Activated CD8-positive, alpha-beta T cell treated with anti-CD3 and anti-CD28 coated beads, Interleukin-2, amount 10 ng/mL, durations not matched to agents 7 days and 5 days (primary cell): ENCODE results near the gene COX4I2. TPM values are rescaled to one million over a fixed set of nuclear protein-coding genes. Genes with fewer than 3 reads are reported as not detected.

Experiments used
- ATAC-seq: fragments of 150-1000 bp; cut with Tn5 transposase; one replicate; pipeline ENCODE4 v1.10.0; 2021; ENCODE audit warnings: moderate library complexity
- CTCF ChIA-PET: fragments of 350-600 bp; sonication (Branson Sonifier 250); formaldehyde crosslinking; loops from one replicate; lab custom pipeline; 2021; ENCODE audit warnings: antibody characterized with exemption; lab: Charles Lee
- POLR2A ChIA-PET: fragments of 350-600 bp; sonication (Branson Sonifier 250); formaldehyde crosslinking; loops from one replicate; lab custom pipeline; 2021; ENCODE audit warnings: antibody characterized with exemption; lab: Charles Lee
- DNase-seq: peaks from one replicate; pipeline ENCODE4 v3.0.0-alpha.2; 2020
- H3K27ac Mint-ChIP-seq: one replicate; pipeline ENCODE4 v1.8.0; 2021; ENCODE audit warnings: mild to moderate bottlenecking, mixed read lengths
- H3K27me3 Mint-ChIP-seq: one replicate; pipeline ENCODE4 v1.8.0; 2021; ENCODE audit warnings: low read depth, mixed read lengths
- H3K36me3 Mint-ChIP-seq: one replicate; pipeline ENCODE4 v1.8.0; 2021; ENCODE audit warnings: low read depth, mixed read lengths
- H3K4me1 Mint-ChIP-seq: one replicate; pipeline ENCODE4 v1.8.0; 2021; ENCODE audit warnings: low read depth, mixed read lengths
- H3K4me3 Mint-ChIP-seq: one replicate; pipeline ENCODE4 v1.8.0; 2021; ENCODE audit warnings: mild to moderate bottlenecking, mixed read lengths
- H3K9me3 Mint-ChIP-seq: one replicate; pipeline ENCODE4 v1.8.0; 2022; ENCODE audit warnings: mixed read lengths; ENCODE audit not compliant: insufficient read depth
- total RNA-seq, 2 experiments: library from RNA; stranded (reverse); gene quantifications; one replicate each; pipeline ENCODE4 v1.2.3, GENCODE V29; 2021

COX4I2 gene
- total RNA-seq, 2 experiments from 2014 or later: not detected

DNA sequence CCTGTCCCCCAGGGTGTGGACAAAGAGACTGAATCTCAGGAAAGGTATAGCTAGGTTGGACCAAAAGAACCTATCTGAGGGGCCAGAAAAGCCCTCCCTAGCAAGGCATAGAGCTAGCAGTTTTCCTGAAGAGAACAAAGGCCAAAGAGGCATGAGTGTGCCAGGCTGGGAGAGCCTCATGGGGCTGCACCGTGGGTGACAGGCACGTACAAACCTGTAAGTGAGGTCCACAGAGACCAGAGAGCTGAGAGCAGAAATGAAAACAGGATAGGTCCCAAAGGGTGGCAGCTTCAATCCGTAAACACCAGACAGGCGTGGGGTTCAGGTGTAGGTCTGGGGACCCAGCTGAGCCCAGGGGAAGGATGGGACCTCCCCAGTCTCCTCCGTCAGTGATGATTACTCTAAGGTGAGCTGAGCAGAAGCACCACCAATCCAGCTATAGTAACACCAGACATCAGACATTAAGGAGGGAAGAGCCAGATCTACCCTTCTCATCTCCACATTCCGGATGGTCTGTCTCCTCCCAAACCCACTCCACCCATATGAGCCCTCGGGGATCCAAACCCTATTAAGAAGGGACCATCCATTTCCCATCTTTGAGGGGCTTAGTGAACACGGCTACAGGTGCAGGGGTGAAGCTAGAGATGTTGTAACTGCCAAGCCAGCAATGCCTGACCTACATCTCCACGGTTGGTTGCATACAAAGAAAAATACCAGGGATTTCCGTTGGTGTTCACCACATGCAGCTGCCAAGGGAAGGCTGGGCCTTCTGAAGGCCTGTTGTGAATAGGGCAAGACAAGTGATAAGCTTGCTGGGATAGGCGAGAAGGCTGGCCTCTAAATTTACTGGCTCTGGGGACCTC, 46.7 kb downstream of the COX4I2 start:
- CTCF ChIA-PET: interaction anchor here (1.2 to 5.9 kb wide), 6 partner anchors 9 to 72 kb away, joined by 5 to 73 read pairs (median 16); partner anchors contain the start of gene BCL2L1
- Mint-ChIP-seq H3K4me3 (no peak overlapping the region), H3K9me3 (no peaks in the 10 kb centered on the region), H3K27me3 (no peaks in the 10 kb centered on the region), H3K36me3 (peaks cover 80% of the 10 kb centered on the region), H3K27ac (peak overlapping the region; percentile 85), H3K4me1 (peaks cover 82% of the 10 kb centered on the region)
- POLR2A ChIA-PET: interaction anchor here (0.9 to 4.9 kb wide), 8 partner anchors 9 to 38 kb away, joined by 4 to 74 read pairs (median 14); partner anchors contain the start of gene BCL2L1
- DNase-seq: no peak
- peak; percentile 67 for ATAC-seq

DNA sequence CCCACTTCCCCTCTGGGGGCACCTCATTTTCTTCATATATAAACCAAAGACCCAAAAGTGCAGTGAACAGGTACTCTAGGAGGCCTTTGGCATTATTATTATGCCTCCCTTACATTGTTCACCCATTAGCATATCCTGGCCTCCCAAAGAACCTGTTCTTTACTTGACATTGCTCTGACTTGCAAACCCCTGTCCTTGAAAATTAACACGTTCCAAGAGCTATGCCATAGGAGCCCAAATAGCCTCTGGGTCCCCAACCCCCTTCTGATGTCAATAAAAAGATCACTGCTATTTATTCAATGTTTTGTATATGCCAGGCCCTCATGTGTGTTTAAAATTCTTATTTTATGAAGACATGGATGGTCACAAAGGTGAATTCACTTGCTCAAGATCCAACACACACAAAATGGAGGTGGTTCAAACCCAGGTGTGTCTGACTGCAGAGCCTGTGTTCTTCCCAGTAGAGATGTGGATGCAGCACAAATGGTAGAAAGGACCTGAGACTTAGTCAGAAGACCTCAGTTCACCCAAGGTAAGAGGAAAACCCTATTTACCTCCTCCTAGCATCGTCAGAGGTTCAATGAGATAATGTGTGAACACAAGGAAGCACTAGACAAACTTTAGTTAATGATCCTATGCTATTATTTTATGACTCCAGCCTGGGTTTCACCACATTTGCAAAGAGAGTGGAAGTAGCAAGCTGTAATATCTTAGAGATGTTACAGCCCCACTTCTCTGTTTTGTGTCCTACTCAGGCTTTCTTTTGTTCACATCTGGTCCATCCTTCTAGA, 48.3 kb downstream of the COX4I2 start:
- H3K27me3 Mint-ChIP-seq: no peaks in the 10 kb centered on the region
- no peak for ATAC-seq
- H3K4me1 Mint-ChIP-seq: peaks cover 72% of the 10 kb centered on the region
- DNase-seq: no peak
- ChIA-PET CTCF (interaction anchor here (1.9 to 5.9 kb wide), 5 partner anchors 10 to 74 kb away, joined by 10 to 73 read pairs (median 20); partner anchors contain the start of gene BCL2L1), POLR2A (interaction anchor here (1.1 to 4.9 kb wide), 6 partner anchors 11 to 37 kb away, joined by 3 to 74 read pairs (median 18); partner anchors contain the start of gene BCL2L1)
- peaks cover 74% of the 10 kb centered on the region for H3K36me3 Mint-ChIP-seq
- H3K27ac Mint-ChIP-seq: peak overlapping the region; percentile 80
- no peaks in the 10 kb centered on the region for H3K9me3 Mint-ChIP-seq
- H3K4me3 Mint-ChIP-seq: no peak overlapping the region

DNA sequence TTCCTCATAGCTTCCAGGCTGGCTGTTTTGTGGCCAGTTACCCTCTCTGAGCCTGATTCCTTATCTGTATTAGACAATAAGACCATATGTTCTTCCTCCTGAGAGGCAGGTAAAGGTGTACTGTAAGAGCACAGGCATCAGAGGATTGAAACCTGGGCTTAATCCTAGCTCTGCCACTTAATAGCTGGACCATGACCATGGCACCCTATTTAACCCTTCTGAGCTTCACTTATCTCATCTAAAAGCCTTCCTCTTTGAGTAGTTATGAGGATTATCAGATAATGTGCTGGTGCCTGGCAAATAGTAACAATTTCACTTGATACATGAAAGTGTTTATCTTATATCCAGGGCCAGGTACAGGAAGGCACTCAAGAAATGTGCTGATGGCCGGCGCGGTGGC, 50.1 kb downstream of the COX4I2 start:
- Mint-ChIP-seq H3K4me3 (no peak overlapping the region), H3K27ac (peak overlapping the region; percentile 57), H3K27me3 (no peaks in the 10 kb centered on the region), H3K4me1 (peaks cover 75% of the 10 kb centered on the region), H3K9me3 (no peaks in the 10 kb centered on the region), H3K36me3 (peaks cover 72% of the 10 kb centered on the region)
- POLR2A ChIA-PET: interaction anchor here (1.1 to 4.9 kb wide), 3 partner anchors 11 to 30 kb away, joined by 3 to 74 read pairs (median 4); no protein-coding TSS in a partner anchor
- DNase-seq (no peak), ATAC-seq (no peak)
- CTCF ChIA-PET: interaction anchor here (0.6 to 11.0 kb wide), 4 partner anchors 12 to 36 kb away, joined by 3 to 80 read pairs (median 8); partner anchors contain the start of gene BCL2L1

DNA sequence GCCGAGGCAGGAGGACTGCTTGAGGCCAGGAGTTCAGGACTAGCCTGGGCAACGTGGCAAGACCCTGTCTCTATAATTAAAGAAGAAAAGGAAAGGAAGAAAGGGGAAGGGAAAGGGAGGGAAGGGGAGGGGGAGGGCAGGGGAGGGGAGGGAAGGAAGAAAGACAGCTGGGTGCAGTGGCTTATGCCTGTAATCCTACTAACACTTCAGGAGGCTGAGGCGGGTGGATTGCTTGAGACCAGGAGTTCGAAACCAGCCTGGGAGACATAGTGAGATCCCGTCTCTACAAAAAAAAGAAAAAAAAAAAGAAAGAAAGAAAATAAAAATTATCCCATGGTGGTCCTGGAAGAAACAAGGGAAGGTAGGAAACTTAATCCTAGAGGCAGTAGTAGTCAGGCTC, 51.4 kb downstream of the COX4I2 start:
- no peaks in the 10 kb centered on the region for H3K9me3 Mint-ChIP-seq
- POLR2A ChIA-PET: interaction anchor here (0.7 kb wide), 1 partner anchor 671 kb away, joined by 3 read pairs; no protein-coding TSS in a partner anchor
- H3K4me3 Mint-ChIP-seq: no peak overlapping the region
- no peaks in the 10 kb centered on the region for H3K27me3 Mint-ChIP-seq
- ATAC-seq (no peak), DNase-seq (no peak)
- H3K27ac Mint-ChIP-seq: peak overlapping the region; percentile 78
- H3K36me3 Mint-ChIP-seq: peaks cover 67% of the 10 kb centered on the region
- CTCF ChIA-PET: interaction anchor here (2.4 to 11.0 kb wide), 2 partner anchors 27 to 34 kb away, joined by 12 to 80 read pairs; no protein-coding TSS in a partner anchor
- peaks cover 68% of the 10 kb centered on the region for H3K4me1 Mint-ChIP-seq

DNA sequence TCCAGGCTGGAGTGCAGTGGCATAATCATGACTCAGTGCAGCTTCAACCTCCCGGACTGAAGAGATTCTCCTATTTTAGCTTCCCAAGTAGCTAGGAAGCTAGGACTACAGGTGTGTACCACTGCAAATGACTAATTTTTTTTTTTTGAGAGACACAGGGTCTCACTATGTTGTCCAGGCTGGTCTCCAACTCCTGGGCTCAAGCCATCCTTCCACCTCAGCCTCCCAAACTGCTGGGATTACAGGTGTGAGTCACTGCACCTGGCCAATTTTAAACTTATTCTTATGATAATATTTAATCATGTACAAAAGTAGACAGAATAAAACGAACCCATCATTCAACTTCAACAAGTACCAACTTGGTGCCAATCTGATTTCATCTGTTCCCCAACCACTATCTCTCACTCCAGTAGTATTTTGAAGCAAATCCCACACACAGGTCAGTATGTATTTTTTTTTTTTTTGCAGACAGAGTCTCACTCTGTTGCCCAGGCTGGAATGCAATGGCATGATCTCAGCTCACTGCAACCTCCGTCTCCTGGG, 52.5 kb downstream of the COX4I2 start:
- DNase-seq (no peak), ATAC-seq (no peak)
- ChIA-PET POLR2A (interaction anchor here (1.3 kb wide), 1 partner anchor 14 kb away, joined by 5 read pairs; no protein-coding TSS in a partner anchor), CTCF (interaction anchor here (1.3 to 11.0 kb wide), 2 partner anchors 16 to 28 kb away, joined by 3 to 80 read pairs; no protein-coding TSS in a partner anchor)
- Mint-ChIP-seq H3K4me3 (no peak overlapping the region), H3K27me3 (no peaks in the 10 kb centered on the region), H3K9me3 (no peaks in the 10 kb centered on the region), H3K4me1 (peaks cover 68% of the 10 kb centered on the region), H3K36me3 (peaks cover 68% of the 10 kb centered on the region), H3K27ac (peak overlapping the region; percentile 74)

DNA sequence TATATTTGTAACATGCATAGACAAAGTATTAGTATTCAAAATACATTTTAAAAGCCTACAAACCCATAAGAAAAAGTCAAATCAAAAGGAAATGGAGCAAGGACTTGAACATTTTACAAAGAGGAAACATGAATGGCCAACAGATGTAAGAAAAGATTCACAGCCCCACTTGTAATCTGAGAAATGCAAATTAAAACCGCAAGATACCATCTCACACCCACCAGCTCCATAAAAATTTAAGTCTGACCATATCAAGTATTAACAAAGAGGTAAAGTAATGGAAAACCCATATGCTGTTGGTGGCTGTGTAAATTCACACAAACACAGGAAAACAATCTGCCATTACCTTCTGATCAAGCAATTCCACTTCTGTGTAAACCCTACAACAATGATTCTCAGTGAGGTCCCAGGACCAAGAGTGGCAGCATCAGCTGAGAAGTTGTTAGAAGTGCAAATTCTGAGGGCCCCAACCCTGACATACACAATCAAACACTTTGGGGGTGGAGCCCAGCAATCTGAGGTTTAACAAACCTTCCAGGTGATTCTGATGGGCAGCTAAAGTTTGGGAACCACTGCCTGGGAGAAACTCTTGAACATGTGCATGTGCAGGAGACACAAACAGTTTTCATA, 54.0 kb downstream of the COX4I2 start:
- ATAC-seq: peak; percentile 39

DNA sequence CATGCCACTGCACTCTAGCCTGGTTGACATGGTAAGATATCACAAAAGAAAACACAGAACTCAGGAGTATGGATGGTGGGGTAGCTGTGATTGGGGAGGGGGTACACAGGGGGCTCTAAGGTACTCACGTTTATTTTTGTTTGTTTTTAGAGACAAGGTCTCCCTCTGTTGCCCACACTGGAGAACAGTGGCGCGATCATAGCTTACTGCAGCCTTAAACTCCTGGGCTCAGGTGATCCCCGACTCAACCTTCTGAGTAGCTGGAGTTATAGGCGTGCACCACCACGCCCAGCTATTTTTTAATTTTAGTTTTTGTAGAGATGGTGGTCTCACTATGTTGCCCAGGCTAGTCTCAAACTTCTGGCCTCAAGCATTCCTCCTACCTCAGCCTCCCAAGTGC, 55.7 kb downstream of the COX4I2 start:
- no peaks in the 10 kb centered on the region for H3K27me3 Mint-ChIP-seq
- DNase-seq (no peak), ATAC-seq (no peak)
- POLR2A ChIA-PET: interaction anchor here (0.7 to 1.1 kb wide), 2 partner anchors 17 to 19 kb away, joined by 3 to 5 read pairs; no protein-coding TSS in a partner anchor
- H3K9me3 Mint-ChIP-seq: no peaks in the 10 kb centered on the region
- CTCF ChIA-PET: interaction anchor here (1.1 to 11.0 kb wide), 5 partner anchors 13 to 32 kb away, joined by 3 to 80 read pairs (median 4); no protein-coding TSS in a partner anchor
- peaks cover 61% of the 10 kb centered on the region for H3K4me1 Mint-ChIP-seq
- H3K27ac Mint-ChIP-seq: peak overlapping the region; percentile 34
- H3K4me3 Mint-ChIP-seq: no peak overlapping the region
- H3K36me3 Mint-ChIP-seq: peaks cover 57% of the 10 kb centered on the region

More for the DNA sequence above, 54.0 kb downstream of the COX4I2 start:
- Mint-ChIP-seq H3K4me1 (peaks cover 63% of the 10 kb centered on the region), H3K36me3 (peaks cover 60% of the 10 kb centered on the region), H3K9me3 (no peaks in the 10 kb centered on the region), H3K27me3 (no peaks in the 10 kb centered on the region), H3K27ac (peak overlapping the region; percentile 62), H3K4me3 (no peak overlapping the region)
- DNase-seq: no peak
- ChIA-PET POLR2A (interaction anchor here (1.0 to 1.3 kb wide), 3 partner anchors 9 to 26 kb away, joined by 3 to 5 read pairs (median 5); no protein-coding TSS in a partner anchor), CTCF (interaction anchor here (1.2 to 11.0 kb wide), 7 partner anchors 9 to 32 kb away, joined by 3 to 80 read pairs (median 5); partner anchors contain the start of gene BCL2L1)

DNA sequence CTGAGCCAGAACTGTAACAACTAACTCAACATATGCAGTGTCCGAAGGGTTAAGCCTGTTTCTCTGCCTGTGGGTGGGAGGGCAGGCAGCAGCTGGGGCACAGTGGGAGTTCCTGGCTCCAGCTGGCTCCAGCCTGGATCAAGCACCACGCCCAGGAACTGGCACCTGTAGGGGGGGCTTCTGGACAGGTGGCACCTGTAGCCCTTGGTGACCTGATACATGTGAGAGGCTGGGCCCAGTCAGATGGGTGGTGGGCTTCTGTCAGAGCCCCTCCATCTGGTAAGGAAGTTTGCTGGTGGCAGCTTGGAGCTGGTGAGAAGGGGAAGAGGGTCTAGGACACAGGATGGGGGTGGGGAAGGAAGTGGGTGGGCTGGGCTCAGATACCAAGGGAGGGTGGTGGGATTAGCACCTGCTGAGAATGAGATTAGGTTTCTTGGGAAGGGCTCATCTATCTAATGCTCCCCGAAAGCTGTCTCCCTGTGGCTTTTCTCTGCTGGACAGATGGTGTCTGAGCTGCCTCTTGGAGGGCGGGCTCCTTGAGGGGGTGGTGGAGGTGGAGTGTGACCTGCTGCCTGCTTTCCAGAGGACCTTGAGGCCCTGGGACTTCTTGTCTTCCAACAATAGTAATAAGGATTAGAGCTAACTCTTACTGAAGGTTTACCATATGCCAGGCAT, 56.4 kb downstream of the COX4I2 start:
- ChIA-PET POLR2A (interaction anchor here (1.0 to 1.1 kb wide), 2 partner anchors 18 to 19 kb away, joined by 3 to 5 read pairs; no protein-coding TSS in a partner anchor), CTCF (interaction anchor here (0.7 to 11.0 kb wide), 6 partner anchors 18 to 51 kb away, joined by 3 to 80 read pairs (median 4); no protein-coding TSS in a partner anchor)
- DNase-seq: no peak
- Mint-ChIP-seq H3K4me1 (peaks cover 62% of the 10 kb centered on the region), H3K4me3 (no peak overlapping the region), H3K27ac (peak overlapping the region; percentile 75), H3K36me3 (peaks cover 56% of the 10 kb centered on the region), H3K27me3 (no peaks in the 10 kb centered on the region), H3K9me3 (no peaks in the 10 kb centered on the region)
- ATAC-seq: no peak
